Measurements from ENCODE around the gene LPA. TPM values are rescaled to one million over a fixed set of nuclear protein-coding genes. Genes with fewer than 3 reads are reported as not detected.

Gene LPA
- total and polyA plus RNA-seq, 2 of the 13 experiments (the other 11 are each of a cell fraction or from before 2014, with no cell fraction given): not detected

DNA sequence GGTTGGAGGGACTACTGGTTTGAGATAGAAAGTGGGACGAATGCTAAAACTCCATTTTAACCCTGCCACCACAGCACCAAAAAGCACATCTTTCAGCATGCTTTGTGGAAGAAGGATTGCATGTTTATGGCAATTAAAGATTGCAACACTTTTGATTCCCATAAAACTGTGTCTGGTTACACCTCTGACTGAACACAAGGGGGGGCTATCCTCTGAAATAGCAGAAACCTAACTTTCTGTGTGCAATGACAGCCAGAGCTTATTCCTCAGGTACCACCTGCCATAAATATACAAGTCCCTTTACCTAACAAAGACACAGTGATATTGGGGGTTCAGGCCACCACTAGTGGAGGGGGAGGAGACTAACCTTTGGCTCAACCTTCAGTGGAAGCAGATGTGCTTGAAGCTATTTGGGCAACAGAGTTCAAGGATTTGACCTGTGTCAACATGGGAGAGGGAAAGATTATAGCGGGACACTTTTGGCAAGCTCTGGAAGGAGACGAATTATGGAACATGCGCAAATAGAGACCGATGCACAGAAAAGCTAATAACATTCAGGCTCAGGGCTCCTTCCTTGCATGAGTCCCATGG, 28.4 kb upstream of the LPA start (continued):
- TF ChIP-seq, protein P1, sequence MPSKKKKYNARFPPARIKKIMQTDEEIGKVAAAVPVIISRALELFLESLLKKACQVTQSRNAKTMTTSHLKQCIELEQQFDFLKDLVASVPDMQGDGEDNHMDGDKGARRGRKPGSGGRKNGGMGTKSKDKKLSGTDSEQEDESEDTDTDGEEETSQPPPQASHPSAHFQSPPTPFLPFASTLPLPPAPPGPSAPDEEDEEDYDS (CRISPR knock-in tag; IDR thresholded peaks at IDR 0.05): no peak
- no peak for TF ChIP-seq ZNF816 (CRISPR knock-in tag; IDR thresholded peaks at IDR 0.05; ENCODE audit: borderline replicate concordance)
- no peak for TF ChIP-seq SUZ12 (IDR thresholded peaks at IDR 0.05; ENCODE audit: low read depth, low read length)
- no peak for TF ChIP-seq ZNF883 (CRISPR knock-in tag; IDR thresholded peaks at IDR 0.05; ENCODE audit: not compliant biosample characterization)
- TF ChIP-seq, protein P2, sequence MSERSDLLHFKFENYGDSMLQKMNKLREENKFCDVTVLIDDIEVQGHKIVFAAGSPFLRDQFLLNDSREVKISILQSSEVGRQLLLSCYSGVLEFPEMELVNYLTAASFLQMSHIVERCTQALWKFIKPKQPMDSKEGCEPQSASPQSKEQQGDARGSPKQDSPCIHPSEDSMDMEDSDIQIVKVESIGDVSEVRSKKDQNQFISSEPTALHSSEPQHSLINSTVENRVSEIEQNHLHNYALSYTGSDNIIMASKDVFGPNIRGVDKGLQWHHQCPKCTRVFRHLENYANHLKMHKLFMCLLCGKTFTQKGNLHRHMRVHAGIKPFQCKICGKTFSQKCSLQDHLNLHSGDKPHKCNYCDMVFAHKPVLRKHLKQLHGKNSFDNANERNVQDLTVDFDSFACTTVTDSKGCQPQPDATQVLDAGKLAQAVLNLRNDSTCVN (CRISPR knock-in tag; IDR thresholded peaks at IDR 0.05; ENCODE audit: borderline replicate concordance): no peak
- TF ChIP-seq MED1 (CRISPR knock-in tag; IDR thresholded peaks at IDR 0.05): no peak
- TF ChIP-seq SRSF9 (IDR thresholded peaks at IDR 0.05; ENCODE audit: borderline replicate concordance, insufficient read depth, low read depth, low read length, poor library complexity, severe bottlenecking): no peak
- TF ChIP-seq YEATS2 (CRISPR knock-in tag; IDR thresholded peaks at IDR 0.05; ENCODE audit: borderline replicate concordance): no peak
- no peak for TF ChIP-seq SNAPC2 (CRISPR knock-in tag; IDR thresholded peaks at IDR 0.05)
- no peak for TF ChIP-seq FOXP1 (IDR thresholded peaks at IDR 0.05)
- no peak for TF ChIP-seq FOXP1 (CRISPR knock-in tag; IDR thresholded peaks at IDR 0.05)
- no peak for TF ChIP-seq HNRNPH1 (optimal IDR thresholded peaks at IDR 0.05; ENCODE audit: low read depth, low read length)
- TF ChIP-seq ZNF180 (CRISPR knock-in tag; IDR thresholded peaks at IDR 0.05; ENCODE audit: borderline replicate concordance, low read depth): no peak
- TF ChIP-seq ZNF724P (CRISPR knock-in tag; IDR thresholded peaks at IDR 0.05; ENCODE audit: borderline replicate concordance): no peak
- no peak for TF ChIP-seq ZNF614 (CRISPR knock-in tag; IDR thresholded peaks at IDR 0.05; ENCODE audit: borderline replicate concordance)
- TF ChIP-seq, protein P3, sequence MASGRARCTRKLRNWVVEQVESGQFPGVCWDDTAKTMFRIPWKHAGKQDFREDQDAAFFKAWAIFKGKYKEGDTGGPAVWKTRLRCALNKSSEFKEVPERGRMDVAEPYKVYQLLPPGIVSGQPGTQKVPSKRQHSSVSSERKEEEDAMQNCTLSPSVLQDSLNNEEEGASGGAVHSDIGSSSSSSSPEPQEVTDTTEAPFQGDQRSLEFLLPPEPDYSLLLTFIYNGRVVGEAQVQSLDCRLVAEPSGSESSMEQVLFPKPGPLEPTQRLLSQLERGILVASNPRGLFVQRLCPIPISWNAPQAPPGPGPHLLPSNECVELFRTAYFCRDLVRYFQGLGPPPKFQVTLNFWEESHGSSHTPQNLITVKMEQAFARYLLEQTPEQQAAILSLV (CRISPR knock-in tag; IDR thresholded peaks at IDR 0.05; ENCODE audit: borderline replicate concordance): no peak
- peak; percentile 58; the same call in 1 of the 2 replicates for TF ChIP-seq NR2C2 (CRISPR knock-in tag; IDR thresholded peaks at IDR 0.05; ENCODE audit: borderline replicate concordance)
- TF ChIP-seq, protein P4, sequence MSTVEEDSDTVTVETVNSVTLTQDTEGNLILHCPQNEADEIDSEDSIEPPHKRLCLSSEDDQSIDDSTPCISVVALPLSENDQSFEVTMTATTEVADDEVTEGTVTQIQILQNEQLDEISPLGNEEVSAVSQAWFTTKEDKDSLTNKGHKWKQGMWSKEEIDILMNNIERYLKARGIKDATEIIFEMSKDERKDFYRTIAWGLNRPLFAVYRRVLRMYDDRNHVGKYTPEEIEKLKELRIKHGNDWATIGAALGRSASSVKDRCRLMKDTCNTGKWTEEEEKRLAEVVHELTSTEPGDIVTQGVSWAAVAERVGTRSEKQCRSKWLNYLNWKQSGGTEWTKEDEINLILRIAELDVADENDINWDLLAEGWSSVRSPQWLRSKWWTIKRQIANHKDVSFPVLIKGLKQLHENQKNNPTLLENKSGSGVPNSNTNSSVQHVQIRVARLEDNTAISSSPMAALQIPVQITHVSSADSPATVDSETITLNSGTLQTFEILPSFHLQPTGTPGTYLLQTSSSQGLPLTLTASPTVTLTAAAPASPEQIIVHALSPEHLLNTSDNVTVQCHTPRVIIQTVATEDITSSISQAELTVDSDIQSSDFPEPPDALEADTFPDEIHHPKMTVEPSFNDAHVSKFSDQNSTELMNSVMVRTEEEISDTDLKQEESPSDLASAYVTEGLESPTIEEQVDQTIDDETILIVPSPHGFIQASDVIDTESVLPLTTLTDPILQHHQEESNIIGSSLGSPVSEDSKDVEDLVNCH (CRISPR knock-in tag; IDR thresholded peaks at IDR 0.05): no peak
- no peak for TF ChIP-seq ZNF205 (CRISPR knock-in tag; IDR thresholded peaks at IDR 0.05)
- TF ChIP-seq ZNF335 (CRISPR knock-in tag; IDR thresholded peaks at IDR 0.05): no peak
- no peak for TF ChIP-seq ZNF232 (CRISPR knock-in tag; IDR thresholded peaks at IDR 0.05; ENCODE audit: borderline replicate concordance)
- TF ChIP-seq, protein P5, sequence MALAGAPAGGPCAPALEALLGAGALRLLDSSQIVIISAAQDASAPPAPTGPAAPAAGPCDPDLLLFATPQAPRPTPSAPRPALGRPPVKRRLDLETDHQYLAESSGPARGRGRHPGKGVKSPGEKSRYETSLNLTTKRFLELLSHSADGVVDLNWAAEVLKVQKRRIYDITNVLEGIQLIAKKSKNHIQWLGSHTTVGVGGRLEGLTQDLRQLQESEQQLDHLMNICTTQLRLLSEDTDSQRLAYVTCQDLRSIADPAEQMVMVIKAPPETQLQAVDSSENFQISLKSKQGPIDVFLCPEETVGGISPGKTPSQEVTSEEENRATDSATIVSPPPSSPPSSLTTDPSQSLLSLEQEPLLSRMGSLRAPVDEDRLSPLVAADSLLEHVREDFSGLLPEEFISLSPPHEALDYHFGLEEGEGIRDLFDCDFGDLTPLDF (CRISPR knock-in tag; IDR thresholded peaks at IDR 0.05): no peak
- TF ChIP-seq MXD4 (CRISPR knock-in tag; IDR thresholded peaks at IDR 0.05): no peak
- no peak for TF ChIP-seq ELF3 (CRISPR knock-in tag; IDR thresholded peaks at IDR 0.05)
- TF ChIP-seq PAWR (CRISPR knock-in tag; IDR thresholded peaks at IDR 0.05; ENCODE audit: borderline replicate concordance): no peak
